HG02623 (cell line): Measurements from ENCODE around the gene ATXN1.
"Not testable (repeated sequence)": the region's sequence is repeated elsewhere in the genome, so short reads cannot be mapped to it uniquely, and the experiment has no call there.

Experiments
- ATAC-seq: cut with Tn5 transposase; IDR thresholded peaks from one replicate; pipeline ENCODE4 v1.9.1; 2021; ENCODE audit warnings: moderate library complexity; ENCODE audit not compliant: unreplicated experiment

ATXN1 gene

DNA sequence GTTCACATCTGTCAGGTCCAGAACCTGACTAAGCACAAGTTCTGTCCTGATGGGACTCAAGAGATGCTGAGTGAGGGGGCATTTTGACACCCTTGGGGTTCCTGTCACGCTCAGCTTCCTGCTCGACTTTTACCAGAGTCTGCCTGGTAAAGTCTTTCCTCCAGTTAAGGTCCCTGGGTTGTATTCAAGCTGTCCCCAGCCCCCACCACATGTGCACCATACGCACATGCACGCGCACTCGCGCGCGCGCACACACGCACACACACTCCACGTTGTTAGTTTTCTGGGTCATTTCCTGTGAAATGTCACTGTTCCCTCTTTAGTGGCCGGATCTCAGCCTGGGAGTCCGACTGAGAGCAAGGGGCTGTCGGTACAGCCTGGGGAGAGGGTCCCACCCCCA lies 356.8 kb downstream of the ATXN1 start:
- ATAC-seq, result no peak

DNA sequence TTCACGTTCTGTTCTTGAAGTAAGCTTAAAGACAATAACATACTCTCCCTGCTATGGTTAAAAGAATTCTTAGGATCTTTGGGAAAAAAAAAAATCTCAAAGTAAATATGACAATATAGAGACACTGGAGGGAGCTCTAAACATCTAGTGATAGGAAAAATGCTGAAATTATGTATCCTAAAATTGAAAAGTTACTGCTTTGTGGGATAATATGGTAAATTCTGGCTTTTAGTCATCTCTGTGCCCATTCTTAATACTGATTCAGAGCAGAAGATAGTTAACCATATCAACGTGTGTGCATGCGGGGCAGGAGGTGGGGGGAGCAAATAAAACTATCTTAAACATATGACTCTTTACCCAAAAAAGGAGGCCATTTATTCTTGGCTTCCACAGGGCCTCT lies 357.4 kb downstream of the ATXN1 start:
- ATAC-seq, result no peak

DNA sequence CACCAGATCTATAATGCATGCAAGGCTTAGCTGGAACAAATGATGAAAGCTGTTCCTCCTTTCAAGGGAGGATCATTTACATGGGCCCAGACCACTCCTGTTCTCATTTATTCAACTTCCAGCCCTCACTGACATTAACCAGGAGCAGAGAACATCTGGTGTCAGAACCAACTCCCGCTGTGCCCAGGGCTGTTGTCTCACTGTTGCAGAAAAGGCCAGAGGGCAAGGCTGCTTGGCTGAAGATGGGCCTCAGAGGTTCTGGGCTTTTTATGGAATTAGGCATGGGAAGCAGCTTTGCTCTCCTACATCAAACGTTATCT lies 358.7 kb downstream of the ATXN1 start:
- no peak for ATAC-seq

- ATAC-seq, result no peak
These were observed 361.0 kb downstream of the ATXN1 start for GRCh38 chr6:16400248-16400760.

DNA sequence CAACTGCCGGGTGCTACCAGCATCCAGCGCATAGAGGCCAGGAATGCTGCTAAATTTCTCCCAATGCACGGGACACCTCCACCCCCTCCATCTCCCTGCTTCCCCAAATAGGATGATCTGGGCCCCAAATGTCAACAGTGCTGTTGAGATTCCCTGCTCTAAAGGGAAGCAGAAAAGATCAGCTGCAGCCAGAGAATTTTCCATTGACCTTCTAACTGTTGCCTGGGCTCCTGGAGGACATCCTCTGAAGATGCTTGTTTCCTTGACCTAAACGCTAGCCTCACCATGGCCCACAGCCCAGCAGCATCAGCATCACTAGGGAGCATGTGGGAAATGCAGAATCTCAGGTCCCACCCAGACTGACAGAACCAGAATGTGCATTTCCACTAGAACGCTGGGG lies 361.6 kb downstream of the ATXN1 start:
- ATAC-seq, result no peak

GRCh38 chr6:16399158-16399557 lies 362.1 kb downstream of the ATXN1 start:
- no peak for ATAC-seq

- ATAC-seq, result no peak
These were observed 362.7 kb downstream of the ATXN1 start for GRCh38 chr6:16398587-16398986.

DNA sequence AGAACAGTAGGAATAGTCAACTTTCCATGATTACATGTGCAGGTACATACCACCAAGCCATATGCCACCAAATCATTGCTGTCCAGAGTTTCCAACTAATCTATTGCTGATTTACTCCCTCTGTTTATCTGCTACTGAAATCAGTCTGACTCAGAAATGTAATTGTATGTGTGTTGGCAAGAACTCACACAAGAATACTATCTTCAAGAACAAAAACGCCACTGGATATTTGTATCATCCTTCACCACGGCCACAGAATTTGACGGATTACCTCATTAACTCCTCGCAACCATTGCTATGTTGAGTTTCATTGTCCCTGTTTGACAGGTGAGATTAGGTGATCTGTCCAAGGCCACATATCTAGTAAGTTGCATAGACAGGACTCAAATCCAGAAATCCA lies 363.6 kb downstream of the ATXN1 start:
- ATAC-seq, result no peak

DNA sequence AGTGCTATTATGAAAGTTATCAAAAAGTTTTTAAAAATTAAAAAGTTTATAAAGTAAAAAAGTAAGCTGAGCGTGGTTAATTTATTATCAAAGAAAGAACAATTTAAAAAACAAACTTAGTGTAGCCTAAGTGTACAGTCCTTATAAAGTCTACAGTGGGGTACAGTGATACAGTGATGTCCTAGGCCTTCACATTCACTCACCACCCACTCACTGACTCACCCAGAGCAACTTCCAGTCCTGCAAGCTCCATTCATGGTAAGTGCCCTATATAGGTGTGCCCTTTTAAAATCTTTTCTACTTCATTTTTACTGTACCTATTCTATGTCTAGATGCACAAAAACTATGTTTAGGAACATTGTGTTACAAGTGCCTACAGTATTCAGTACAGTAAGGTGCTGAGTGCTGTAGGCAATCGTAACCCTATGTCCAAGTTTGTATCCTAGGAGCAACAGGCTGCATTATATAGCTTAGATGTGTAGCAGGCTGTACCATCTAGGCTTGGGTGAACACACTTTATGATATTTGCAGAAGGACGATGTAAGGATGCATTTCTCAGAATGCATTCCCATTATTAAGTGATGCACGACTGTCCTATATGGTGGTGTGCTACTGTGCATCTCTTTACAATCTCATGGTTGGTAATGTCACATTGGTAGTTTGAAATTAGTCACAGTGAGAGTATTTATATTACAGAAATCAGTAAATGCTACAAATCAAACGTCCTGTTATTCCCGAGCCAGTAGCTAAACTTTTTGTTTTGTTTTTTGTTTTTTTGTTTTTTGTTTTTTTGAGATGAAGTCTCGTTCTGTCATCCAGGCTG lies 364.6 kb downstream of the ATXN1 start:
- no peak for ATAC-seq

DNA sequence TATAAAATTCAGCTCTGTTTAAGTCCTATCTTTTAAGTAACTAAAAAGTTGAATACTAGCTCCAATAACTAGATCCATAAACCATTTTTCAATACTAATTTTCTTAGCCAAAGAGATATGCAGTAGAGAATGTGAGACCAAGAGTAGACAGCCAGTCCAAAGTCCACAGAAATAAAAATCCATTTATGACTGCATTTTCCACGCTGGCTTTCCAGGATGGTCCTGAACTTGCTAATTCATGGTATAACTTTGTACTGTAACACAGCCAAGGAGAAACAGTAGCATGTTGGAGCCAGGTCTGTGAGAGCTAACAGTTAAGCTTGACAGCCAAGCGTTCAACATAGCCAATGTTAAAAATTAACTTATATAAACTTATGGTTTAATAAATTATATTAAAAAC lies 366.6 kb downstream of the ATXN1 start:
- ATAC-seq, result no peak

DNA sequence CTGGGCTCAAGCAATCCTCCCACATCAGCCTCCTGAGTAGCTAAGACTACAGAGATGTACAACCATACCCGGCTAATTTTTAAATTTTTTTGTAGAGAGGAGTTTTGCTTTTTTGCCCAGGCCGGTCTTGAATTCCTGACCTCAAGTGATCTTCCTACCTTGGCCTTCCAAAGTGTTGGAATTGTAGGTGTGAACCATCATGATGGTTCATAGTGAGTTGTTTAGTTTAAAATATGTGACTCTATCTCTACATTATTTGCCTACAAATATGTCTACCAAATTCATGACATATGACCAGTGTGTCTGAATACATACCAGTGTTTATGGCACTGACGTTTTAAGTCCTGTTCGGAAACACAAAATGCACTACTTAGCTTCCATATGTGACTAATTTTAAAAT lies 367.9 kb downstream of the ATXN1 start:
- ATAC-seq, result no peak

DNA sequence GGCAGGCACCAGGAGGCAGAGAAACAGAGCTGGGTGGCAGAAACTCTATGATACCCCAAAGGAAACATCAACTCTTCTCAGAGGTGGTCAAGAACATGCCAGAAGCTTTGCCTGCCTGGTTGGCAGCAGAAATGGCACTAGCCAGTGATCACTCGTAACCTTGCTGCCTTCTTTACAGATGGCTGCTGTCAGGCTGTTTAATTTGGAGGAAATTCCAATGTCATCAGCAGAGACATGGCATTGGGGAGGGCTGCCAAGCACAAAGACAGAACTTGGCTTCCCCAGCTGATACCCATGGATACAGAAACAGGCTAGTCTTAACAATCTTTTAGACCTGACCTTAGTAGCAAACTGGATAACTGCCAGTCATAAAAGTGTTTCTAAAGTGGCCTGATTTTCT lies 369.2 kb downstream of the ATXN1 start:
- no peak for ATAC-seq

DNA sequence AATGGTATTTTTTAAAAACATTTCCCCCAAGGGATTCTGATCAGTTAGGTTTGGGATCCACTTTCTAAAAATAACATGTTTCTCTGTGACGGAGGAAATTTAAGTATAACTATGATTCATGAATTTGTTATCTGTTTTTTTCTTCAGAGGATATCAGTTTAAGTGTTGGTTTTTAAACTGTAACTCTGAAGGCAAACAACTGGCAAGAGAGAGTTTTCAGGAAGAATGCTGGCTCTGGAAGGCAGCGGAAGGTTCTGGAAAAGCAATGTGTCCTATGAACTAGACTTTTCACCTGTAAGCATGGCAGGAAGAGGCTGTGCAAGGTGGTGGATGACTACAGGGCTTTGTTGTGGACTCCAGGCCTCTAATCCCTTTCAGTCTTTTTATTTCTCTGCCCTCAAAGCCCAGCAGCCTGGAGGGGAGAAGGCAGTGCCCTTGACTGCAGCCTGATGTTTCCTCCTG lies 369.8 kb downstream of the ATXN1 start:
- no peak for ATAC-seq

- not testable (repeated sequence) for ATAC-seq
These were observed 370.3 kb downstream of the ATXN1 start for GRCh38 chr6:16390909-16391450.

GRCh38 chr6:16389642-16390041 lies 371.6 kb downstream of the ATXN1 start:
- ATAC-seq, result no peak

DNA sequence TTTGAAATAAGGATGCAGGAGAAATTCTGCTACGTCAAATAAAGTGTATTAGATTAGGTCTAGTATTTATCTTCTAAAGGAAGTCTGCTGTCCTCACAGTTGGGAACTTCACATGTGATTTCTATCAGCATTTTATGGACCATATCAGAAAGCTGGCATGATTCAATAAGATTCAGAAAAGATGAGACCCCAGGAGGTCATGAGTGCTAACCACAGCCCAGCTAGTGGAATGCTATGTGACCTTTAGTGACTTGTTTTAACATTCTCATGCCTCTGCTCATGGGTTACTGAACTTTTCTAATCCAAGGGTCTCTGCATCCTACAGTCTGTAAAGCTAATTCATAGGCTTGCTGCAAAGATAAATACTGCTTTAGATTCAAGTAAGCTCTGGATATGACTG lies 372.8 kb downstream of the ATXN1 start:
- no peak for ATAC-seq

DNA sequence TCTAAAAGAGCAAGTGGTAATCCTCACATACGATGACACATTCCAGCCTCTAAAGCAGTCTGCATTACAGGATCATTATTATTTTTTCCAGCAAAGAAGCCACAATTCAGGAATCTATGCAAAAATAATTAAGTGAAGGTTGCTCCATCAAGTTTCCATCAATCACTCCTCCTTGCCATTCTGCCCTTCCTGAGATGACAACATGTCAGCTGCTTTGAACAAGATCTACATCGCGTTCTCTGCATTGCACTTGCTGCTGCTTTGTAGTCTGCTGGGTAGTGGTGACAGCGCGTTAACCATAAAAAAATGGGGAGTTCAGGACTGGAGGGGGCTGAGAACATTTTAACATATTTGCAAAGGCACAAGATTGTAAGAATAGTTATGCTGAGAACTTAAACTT lies 375.2 kb downstream of the ATXN1 start:
- no peak for ATAC-seq

GRCh38 chr6:16383607-16384206 lies 377.6 kb downstream of the ATXN1 start:
- ATAC-seq, result no peak

- not testable (repeated sequence) for ATAC-seq
These were observed 379.3 kb downstream of the ATXN1 start for GRCh38 chr6:16381968-16382367.

DNA sequence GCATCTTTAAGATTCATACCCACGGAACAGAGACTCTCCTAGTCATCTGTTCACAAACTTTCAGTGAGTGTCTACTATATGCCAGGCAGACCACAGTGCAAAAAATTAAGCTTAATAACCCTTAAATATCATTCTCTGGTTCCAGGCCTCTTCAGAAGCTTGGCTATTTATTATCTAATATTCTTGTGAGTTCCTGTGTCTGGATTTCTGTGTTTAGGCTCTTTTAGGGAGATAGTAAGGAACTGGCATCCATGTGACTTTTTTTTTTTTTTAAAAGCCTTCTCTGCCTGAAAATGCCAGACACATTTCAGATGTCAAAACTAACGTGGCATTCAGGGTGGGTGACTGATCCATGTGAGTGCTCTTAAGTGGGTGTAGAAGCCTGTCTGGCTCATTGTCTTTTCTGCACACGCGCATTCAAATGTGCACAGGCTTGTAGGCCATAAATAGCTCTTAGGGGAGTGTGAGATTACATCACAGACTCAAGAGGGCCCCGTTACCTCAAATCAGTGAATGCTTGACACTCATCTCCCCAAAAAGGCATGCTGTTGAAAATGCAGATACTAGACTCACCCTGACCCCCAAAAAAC lies 380.9 kb downstream of the ATXN1 start:
- no peak for ATAC-seq

GRCh38 chr6:16378360-16378759 lies 382.9 kb downstream of the ATXN1 start:
- ATAC-seq, result not testable (repeated sequence)

GRCh38 chr6:16377470-16377869 lies 383.8 kb downstream of the ATXN1 start:
- no peak for ATAC-seq
